ENCODE measurements around the gene USP49.

DNA sequence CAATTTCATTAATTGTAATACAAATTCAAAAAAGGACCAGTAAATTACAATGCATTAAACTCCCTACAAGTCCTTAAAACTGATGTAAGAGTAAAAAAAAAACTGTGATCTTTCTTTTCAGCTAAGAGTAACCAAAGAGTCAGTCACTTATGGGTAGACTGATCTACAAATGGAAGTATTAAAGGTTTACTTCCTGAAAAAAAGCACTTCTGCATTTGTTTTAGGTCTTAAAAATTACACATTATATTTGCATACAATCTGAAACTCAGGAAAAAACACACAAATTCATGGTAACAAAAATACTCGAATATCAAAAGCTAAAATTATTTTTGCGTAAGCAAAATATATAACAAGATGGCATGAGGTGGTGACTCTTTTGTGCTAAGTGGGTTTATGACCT, 23.5 kb downstream of the USP49 start:
- TF ChIP-seq, protein P1, sequence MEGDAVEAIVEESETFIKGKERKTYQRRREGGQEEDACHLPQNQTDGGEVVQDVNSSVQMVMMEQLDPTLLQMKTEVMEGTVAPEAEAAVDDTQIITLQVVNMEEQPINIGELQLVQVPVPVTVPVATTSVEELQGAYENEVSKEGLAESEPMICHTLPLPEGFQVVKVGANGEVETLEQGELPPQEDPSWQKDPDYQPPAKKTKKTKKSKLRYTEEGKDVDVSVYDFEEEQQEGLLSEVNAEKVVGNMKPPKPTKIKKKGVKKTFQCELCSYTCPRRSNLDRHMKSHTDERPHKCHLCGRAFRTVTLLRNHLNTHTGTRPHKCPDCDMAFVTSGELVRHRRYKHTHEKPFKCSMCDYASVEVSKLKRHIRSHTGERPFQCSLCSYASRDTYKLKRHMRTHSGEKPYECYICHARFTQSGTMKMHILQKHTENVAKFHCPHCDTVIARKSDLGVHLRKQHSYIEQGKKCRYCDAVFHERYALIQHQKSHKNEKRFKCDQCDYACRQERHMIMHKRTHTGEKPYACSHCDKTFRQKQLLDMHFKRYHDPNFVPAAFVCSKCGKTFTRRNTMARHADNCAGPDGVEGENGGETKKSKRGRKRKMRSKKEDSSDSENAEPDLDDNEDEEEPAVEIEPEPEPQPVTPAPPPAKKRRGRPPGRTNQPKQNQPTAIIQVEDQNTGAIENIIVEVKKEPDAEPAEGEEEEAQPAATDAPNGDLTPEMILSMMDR (IDR thresholded peaks at IDR 0.05) = no peak
- no peak for TF ChIP-seq TAF1 (IDR thresholded peaks at IDR 0.05; ENCODE audit: borderline replicate concordance, low read depth, low read length)
